ENCODE data around the gene ARHGAP4.

ARHGAP4 gene

DNA sequence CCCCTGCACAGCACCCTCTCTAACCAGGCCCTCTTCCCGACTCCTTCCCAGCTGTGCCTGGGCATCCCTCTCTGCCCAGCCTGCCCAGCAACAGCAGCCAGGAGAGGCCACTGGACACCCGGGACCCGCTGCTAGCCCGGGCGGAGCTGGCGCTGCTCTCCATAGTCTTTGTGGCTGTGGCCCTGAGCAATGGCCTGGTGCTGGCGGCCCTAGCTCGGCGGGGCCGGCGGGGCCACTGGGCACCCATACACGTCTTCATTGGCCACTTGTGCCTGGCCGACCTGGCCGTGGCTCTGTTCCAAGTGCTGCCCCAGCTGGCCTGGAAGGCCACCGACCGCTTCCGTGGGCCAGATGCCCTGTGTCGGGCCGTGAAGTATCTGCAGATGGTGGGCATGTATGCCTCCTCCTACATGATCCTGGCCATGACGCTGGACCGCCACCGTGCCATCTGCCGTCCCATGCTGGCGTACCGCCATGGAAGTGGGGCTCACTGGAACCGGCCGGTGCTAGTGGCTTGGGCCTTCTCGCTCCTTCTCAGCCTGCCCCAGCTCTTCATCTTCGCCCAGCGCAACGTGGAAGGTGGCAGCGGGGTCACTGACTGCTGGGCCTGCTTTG, 20.5 kb downstream of the ARHGAP4 start:
- DNase-seq (ENCODE audit: low spot score), result no peak

DNA sequence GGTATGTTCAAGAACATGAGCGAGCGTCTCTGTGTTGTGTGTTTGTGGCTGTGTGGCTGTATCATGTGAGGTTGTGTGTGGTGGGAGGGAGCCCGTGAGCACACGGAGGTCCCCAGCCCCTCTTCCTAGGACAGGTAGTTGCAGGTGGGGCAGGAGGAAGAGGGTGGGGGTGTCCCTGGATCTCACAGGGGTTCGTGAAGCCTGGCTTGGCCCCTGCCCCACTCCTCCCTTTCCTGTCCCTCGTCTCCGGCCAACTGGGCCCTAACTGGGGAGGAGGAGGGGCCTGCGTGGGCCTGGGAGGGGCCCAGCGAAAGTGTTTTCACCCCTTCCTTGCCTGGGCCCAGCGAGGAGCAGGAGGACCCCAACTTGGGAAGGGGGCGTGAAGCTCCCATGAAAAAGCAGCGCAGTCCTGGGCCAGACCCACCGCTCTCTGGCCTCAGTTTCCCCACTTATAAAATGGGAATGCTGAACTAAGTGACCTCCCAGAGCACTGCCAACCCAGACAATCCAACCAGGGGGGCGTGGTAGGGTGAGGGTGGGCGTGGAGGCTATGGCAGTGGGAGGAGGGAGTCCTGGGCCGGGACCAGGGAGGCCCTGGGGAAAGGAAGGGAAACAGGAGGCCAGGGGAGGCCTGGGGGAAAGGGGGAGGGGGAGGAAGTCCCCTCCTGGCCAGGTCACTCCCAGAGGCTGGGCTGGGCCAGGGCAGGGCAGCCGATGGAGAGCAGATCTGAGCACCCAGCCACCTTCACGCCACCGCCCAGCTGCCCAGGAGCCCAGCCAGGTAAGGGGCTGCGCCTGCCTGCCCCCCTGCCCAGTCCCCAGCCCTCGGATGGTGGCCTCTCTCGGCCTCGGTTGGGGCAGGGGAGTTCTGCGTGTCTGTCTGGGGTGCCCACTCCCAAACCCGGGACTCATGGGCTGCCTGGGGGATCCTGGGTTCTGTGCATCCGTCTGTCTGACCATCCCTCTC, 21.8 kb downstream of the ARHGAP4 start, which contains the start of gene AVPR2:
TSS of gene AVPR2 (plus strand) at position 683 of the 967 bp plus-strand sequence. CDS start 473 bp downstream, outside the sequence.
- no peak for DNase-seq (ENCODE audit: low spot score)

DNA sequence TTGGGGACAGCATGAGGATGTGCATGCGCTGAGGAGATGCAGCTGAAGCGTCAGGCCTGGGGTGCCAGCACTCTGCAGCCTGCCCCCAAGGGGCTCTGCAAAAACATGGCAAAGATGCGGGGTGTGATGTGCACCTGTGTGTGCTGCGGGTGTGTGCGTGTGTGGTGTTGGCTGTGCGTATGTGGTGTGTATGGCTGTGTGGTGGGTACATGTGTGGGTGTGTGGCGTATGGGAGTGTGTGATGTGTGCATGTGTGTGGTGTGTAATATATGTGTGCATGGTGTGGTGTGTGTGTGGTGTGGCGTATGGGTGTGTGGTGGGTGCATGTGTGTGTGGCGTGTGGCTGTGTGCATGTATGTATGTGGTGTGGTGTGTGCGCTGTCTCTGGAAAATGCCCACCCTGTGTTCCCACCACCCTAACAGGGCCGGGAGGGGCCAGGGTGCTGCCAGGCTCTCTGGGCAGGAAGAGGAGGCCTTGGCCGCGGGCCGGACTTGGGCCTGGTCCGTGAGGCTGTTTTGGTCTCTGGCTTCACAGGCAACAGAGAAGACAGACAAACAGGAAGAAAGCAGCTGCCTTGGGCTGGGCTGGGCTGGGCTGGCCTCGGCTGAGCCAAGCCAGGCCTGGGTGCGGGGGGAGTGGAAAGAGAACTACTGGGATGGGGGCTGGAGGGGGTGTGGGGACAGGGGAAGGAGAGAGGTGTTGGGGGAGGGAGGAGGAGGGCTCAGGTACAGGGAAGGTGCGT, 22.7 kb downstream of the ARHGAP4 start:
- DNase-seq (ENCODE audit: low spot score), result no peak

DNA sequence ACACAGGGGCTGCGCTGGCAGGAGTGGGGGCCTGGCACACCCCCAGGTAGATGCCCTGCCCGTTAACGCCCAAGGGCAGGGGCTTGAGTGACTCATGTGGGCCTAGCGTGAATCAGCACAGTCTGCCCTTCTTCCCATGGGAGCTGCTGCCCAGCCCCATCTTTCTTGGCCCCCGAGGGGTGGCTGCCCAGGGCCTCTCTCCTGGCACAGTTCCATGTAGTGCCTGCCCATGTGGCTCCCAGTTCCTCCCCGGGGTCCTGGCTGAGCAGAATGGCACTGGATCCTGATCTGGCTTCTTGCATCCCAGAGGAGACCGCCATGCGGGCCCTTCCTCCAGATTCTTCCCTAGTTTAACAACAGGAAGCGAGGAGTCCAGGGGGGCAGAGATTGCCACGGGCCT, 23.7 kb downstream of the ARHGAP4 start:
- no peak for DNase-seq (ENCODE audit: low spot score)

DNA sequence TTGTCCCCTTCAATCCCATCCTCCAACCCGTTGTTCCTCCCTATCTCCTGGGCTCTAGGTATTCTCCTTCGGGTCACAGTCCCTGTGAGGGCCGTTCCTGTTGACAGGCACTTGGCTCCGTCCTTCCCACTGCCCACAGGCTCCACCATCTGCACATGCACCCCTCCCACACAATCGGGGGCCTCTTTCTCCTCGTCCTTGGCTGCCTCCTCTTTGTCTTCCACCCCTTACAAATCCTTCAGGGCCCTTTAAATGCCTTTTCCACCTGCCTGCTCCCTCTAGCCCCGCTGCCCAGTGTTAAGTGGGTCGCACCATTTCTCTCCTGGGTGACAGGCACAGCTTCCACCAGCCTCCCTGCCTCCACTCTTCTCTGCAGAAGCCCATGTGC, 24.3 kb downstream of the ARHGAP4 start:
- no peak for DNase-seq (ENCODE audit: low spot score)

DNA sequence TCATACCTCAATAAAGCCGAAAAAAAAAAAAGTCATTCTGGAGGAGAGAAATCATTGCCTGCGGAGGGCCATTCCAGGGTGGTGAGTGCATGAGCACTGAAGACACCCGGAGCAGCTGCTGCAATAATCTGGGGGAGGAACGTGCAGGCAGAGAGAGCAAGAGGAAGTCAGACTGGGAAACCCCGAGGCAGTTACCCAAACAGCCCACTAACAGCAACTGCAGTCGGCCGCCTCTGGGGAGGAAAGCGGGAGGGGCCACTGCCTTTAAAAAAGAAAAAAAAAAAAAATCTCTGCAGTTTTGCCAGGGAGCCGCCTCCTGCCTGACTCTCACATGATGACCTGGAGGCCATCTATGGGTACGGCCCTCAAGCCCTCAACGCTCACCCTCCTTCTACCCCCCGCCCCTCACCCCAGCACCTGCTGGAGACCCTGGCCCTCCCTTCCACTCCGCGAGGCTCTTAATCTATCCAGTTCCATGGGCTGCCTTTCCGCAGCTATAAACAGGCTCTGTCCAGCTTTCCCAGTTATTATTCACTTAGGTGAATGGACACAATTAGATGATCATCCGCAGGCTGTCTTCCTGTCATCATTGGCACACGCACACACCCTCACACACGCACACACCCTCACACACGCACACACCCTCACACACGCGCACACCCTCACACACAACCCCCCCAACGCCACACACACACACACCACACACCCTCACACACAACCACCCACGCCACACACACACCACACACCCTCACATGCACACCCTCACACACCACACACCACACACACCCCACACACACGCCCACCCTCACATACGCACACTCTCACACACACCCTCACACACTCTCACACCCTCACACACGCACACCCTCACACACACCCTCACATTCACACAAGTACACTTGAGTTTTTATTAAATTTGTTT, 25.0 kb downstream of the ARHGAP4 start:
- DNase-seq (ENCODE audit: low spot score), result no peak

DNA sequence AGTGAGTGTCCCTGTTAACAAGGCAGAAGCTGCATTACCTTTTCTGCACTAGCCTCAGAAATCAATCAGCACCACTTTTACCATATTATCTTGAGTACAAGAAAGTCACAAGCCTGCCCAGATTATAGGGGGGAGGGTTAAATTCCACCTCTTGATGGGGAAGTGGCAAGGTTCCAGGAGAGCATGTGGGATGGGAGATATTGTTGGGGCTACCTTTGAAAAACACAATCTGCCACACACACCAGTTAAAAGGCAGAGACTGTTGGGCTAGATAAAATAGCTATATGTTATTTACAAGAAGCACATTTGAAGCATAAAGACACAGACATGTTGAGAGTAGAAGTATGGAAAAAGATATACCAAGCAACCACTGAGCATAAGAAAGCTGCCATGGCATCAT, 28.2 kb downstream of the ARHGAP4 start:
- DNase-seq (ENCODE audit: low spot score), result no peak

DNA sequence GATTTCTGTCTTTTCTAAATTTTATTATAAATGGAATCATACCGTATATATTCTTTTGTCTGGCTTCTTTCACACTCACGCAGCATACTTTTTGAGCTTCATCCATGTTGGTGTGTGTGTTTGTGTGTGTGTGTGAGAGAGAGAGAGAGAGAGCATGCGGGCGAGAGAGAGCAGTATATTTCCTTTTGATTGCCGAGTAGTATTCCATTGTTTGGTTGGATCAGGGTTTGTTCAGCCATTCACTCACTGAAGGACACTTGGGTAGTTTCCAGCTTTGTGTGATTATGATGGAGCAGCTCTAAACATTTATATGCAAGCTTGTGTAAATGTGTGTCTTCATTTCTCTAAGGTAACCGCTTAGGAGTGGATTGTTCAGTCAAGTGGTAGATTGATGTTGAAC, 36.9 kb downstream of the ARHGAP4 start:
- no peak for DNase-seq (ENCODE audit: low spot score)

DNA sequence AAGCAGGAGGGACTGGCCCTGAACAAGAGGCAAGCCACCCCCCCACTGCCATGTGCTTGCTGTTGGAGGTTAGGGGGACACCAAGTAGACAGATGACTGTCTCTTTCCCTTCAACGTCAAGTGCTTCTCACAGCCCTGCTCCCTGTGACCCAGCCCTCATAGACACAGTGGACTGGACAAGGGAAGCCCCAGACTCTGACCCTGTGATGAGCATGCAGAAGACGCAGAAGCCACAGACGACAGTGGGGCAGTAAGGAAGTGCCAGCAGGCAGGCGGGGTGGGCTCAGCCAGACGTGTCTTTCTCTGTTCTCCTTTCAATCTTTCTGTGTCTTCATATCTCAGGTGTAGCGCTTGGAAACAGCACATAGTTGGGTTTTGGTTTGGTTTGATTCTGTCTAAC, 37.7 kb downstream of the ARHGAP4 start:
- DNase-seq (ENCODE audit: low spot score), result no peak

DNA sequence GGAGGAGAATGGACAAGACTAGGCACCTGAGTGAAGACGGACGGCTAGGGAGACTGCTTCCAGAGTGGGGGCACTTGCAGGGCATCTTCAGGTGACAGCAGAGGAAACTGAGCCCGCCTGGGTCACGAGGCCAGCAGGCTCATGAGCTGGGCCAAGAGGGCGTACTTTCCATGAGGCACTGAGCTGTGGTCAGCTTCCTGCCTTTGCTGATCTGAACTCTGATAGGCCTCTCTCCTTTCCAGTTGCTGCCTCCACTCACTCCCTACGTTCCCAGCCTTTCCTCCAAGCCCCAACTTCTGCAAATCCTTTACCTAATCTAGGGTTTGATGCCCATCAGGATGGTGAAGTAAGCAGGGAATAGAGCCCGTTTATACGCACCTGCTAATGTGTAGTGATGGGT, 38.7 kb downstream of the ARHGAP4 start:
- DNase-seq (ENCODE audit: low spot score), result no peak

DNA sequence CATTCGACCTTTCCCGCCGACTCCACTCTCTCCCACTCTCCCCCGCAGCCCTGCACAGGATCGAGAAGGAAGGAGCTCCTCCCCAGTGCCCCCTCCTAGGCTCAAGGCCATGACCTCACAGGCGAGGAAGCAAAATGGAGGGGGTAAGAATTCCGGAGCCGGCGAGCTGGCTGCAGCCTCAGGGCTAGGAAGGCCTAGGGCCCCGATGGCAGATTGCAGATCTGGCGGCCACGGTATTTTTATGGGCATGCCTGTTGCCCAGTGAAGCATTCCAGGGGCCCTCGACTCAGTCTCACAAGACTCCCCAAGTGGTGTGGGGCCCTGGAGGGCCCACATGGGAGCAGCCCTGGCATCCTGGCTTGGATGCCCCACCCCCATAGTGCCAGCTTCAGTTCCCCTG, 39.1 kb downstream of the ARHGAP4 start:
- no peak for DNase-seq (ENCODE audit: low spot score)

DNA sequence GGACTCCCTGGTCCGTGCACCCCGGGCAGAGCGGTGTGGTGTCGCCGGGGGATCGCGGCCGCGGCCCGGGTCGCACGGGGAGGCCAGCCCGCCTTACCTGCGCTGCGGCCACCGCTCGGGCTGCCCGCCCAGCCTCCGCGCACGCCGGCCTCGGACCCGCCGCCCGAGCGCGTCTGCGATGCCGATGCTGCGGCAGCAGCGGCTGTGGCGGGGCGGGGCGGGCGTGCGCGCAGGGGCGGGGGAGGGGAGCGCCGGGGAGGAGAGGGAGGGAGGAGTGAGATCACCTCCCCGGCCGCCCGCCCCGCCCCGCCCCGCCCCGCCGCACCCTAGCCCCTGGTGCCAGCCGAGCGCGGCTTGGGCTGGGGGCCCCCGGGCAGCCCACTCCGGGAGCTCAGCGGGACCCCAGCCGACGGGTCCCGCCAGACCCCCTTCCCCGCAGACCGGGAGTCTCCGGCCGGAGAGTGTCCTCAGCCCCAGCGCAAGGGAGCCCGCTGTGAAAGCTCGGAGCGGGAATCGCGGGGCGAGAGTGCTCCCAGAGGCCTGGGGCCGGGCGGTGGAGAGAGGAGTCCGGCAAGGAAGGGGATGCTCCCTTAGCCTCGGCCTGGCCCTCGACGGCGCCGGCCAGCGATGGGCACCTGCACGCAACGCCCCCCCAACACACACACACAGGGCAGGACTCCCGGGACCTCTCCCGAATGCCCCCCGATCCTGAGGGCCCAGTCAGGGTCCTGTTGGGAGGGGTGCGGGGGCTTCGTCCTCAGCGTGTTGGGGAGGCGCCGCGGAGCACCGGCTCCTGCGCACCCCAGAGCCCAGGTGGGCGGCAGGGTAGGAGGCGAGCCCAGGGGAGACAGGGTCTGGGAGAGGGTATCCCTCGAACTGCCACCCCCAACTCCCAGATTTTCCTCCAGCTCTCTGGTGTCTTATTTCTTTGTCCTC, 39.8 kb downstream of the ARHGAP4 start, which contains the start of gene L1CAM:
TSS of gene L1CAM (minus strand) at position 206 of the 936 bp plus-strand sequence. CDS start 10,337 bp downstream, outside the sequence.
- DNase-seq (ENCODE audit: low spot score), result no peak

DNA sequence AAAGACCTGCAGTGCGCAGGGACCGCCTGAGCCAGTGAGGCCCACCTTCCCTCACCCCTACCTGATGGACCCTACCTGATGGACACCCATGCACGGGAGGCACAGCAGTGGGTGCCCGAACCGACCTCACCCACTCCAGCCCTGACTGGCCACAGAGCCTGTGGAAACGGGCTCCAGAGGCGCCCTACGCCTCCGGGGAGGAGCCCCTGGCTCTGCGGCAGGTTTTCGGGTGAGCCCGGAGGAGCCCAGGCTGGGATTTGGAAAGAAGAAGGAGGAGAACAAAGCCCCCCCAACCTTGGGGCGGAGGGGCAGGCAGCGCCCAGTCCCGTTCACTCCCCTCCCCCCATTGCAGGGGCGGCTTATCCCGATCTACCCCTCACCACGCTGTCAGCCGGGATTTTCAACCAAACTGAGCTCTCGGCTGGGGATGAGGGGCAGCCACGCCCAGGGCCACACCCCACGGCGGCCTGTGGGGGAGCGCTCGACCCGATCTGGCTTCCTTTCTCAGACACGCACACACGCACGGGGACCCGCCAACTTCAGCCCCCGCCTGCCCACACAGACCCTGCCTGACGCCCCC, 40.8 kb downstream of the ARHGAP4 start:
- DNase-seq (ENCODE audit: low spot score), result no peak

DNA sequence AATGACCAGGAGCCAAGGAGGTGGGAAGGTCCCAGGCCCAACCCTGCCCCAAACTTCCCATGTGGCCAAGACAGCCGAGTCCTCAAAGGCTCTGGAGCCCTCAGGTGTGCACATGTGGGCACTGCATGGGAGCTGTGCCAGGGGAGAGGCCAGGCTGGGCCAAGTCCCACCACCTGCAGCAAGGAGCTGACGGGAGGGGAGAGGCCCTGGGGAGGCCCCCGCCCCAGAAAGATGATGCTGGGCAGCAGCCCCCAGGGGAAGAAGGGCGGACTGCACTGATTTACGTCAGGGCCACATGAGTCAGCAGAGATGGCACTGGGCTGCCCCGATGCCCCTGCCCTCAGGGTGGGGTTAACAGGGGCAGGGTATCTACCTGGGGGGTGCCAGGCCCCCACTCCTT, 41.5 kb downstream of the ARHGAP4 start:
- DNase-seq (ENCODE audit: low spot score), result no peak

DNA sequence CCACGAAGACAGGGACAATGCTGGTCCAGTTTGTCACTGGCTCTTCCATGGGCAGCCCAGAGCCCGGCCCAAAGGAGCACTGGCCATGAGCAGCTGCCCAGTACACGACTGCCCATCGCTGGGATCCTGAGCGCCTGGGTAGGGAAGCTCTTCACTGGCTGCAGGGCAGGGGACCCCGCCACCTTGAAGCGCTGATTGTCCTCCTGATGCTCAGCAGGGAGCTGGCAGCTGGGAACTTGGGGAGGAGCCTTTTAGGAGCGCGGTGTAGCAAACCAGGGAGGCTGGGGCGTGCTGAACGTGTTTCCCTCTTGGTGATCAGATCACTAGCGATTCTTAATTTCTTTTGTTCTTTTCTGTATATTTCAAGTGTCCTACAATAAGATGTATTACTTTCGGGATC, 41.9 kb downstream of the ARHGAP4 start:
- no peak for DNase-seq (ENCODE audit: low spot score)

DNA sequence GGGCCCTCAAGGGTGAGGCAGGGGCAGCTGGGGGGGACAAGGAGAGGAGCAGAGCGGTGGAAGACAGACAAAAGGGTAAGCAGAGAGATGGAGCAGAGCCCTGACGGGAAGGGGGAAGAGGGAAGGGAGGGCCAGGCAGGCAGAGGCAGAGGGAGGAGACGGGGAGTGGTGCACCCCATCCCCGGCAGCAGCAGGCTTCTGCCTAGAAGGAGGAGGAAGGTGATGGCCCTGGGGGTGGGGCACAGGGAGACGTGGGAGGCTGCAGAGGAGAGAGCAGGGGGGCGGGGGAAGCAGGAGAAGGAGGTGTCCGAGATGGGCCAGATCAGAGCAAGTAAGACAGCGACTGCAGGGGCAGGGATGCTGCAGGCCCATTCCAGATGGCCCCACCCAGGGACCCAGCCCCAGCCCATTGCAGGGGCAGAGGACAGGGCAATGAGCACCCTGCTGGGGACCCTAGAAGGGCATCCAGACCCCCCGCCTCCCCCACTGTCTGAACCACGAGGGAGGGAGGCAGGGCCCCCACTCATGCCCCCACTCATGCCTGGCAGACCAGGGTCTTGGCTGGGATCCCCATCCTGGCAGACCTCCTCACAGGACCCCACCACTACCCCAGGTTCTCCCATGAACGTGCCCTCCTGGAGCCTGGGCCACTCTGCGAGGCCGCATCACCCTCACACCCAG, 42.8 kb downstream of the ARHGAP4 start:
- DNase-seq (ENCODE audit: low spot score), result no peak

DNA sequence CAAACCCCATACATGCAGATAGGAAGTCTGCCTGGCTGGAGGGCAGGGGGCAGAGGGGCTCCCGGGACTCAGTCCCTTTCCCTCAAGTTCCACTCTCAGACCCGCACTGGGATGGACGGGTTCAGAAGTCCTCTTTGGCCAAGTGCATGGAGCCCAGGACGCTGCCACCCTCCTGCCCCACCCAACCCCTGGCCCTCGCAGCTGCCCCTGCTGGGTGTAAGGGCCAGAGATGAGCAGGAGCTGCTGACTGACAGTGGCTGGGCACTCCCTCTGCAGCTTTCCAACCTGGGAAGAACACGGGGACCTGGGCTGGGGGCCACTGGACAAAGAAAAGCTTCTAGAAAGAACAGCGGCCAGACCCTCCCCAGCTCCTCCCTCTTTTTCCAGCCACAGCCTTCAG, 43.5 kb downstream of the ARHGAP4 start:
- no peak for DNase-seq (ENCODE audit: low spot score)

DNA sequence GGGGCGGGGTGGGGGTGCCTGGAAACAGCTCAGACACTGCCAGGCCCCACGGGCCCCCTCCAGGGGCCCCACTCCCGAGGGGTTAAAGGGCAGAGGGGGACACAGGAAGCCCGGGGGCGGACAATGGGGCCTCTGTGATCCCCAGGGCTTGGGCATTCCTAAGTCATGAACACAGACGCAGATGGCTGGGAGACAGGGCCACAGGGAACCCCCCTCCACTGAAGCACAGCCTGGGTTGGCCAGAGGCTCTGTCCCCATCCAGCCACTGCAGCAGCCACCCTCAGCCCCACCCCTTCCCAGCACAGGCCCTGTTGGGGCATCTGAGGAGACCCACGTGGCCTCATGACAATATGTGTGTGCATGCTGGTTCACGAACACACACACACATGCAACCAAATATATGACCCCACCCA, 44.0 kb downstream of the ARHGAP4 start:
- DNase-seq (ENCODE audit: low spot score), result no peak

DNA sequence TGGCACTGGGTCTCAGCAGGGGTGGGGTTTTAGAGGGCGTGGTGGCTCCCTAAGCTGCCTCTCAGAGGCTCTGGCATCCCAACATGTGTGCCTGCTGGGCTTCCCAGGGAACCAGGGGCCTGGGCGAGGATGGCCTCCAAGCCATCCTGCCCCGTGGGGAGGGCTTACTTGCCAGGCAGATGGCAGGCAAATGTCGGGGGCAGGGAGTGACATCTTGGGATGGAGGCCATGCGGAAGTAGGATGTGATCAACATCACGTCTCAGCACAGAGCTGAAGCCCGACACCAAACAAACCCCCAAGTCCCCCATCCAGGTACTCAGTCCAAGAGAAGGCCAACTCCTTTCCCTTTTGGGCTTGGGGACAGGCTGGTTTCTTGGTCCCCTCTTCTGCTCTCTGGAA, 44.8 kb downstream of the ARHGAP4 start:
- DNase-seq (ENCODE audit: low spot score), result no peak

Data from LoVo (cell line).